ENCODE results near the gene PPP2R2D.

- TF ChIP-seq POLR2AphosphoS5 (IDR thresholded peaks at IDR 0.05; ENCODE audit: low read depth, low read length) (no peak), CTCF (IDR thresholded peaks at IDR 0.05) (no peak), REST (IDR thresholded peaks at IDR 0.05; ENCODE audit: insufficient read depth in 1 of 2, low read depth in 2 of 2, low read length in 1 of 2) (no peak), SIN3A (IDR thresholded peaks at IDR 0.05; ENCODE audit: borderline replicate concordance, insufficient read depth, low read depth, low read length) (no peak), TCF7L2 (IDR thresholded peaks at IDR 0.05; ENCODE audit: low read depth, low read length) (no peak)
These were observed 24.9 kb downstream of the PPP2R2D start for GRCh38 chr10:131925716-131926115.
